AG04449 (cell line): ENCODE measurements around the gene NOP14.
"Not testable (repeated sequence)": the region's sequence is repeated elsewhere in the genome, so short reads cannot be mapped to it uniquely, and the experiment has no call there.

ENCODE experiments used
- CTCF ChIA-PET: fragments of 350-600 bp; formaldehyde crosslinking; extraction: SDS; loops from one replicate; lab custom pipeline; 2021; ENCODE audit warnings: antibody characterized with exemption; lab: Yijun Ruan, JAX
- POLR2A ChIA-PET: fragments of 400-600, 350-600 bp; formaldehyde crosslinking; extraction: SDS; loops from one replicate; lab custom pipeline; 2020; ENCODE audit warnings: antibody characterized with exemption, inconsistent platforms; lab: Yijun Ruan, JAX
- DNase-seq: peaks from one replicate; pipeline ENCODE4 v3.0.0-alpha.2; 2010; ENCODE audit warnings: low read depth, low spot score
- H3K4me3 ChIP-seq: 2 replicates; pipeline ENCODE4 v1.5.1; 2011; ENCODE audit warnings: low read depth, mild to moderate bottlenecking, control low read depth, low read length
- TF ChIP-seq, protein P1 (sequence below): IDR thresholded peaks from one replicate; pipeline ENCODE4 v1.5.1; 2011; ENCODE audit warnings: mild to moderate bottlenecking, moderate library complexity, low read length, control low read depth, inconsistent platforms; ENCODE audit not compliant: insufficient read depth; ENCODE audit errors: missing control alignments

NOP14 gene

DNA sequence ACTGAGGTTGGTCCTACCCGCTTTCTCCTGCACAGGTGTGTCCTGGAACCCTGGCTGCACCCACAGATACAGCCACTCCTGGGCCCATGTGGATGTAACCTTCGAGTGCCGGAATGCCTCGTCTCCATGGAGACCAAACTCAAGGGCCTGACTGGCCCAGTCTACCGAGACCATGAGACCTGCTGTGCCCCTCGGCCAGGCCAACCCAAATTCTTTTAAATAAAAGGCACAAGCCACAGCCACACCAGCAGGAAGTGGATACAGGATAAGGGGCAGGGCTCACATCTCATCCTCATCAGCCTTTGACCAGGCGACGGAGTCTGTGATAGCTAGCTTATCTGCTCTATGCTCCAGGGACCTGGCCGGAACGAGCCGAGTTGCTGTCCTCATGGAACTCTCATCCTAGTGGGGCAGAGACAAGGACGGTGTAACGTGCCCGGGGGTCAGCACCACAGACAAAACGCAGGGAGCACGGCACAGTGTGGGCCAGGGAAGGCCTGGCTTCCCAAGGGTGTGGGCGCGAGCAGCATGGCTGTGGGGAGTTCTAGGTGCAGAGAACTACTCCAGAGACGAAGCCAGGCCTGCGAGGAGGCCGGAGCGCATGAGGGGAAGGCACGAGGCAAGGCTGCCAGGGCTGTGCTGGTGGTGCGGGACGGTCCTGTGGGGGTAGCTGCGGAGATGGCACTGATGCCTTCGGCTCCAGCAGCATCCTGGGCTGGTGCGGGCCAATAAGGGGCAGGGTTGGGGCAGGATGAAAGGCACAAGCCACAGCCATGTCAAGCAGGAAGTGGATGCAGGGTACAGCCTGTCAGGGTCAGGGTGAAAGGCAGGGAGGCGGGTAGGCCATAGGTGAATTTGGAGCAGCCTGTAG, 22.7 kb downstream of the NOP14 start:
- CTCF ChIA-PET, result interaction anchor here (1.1 kb wide), 1 partner anchor 177 kb away, joined by 4 read pairs; no protein-coding TSS in a partner anchor
- DNase-seq, result no peak
- no peak overlapping the region for H3K4me3 ChIP-seq
- POLR2A ChIA-PET, result no interaction called here
- TF ChIP-seq, protein P1, sequence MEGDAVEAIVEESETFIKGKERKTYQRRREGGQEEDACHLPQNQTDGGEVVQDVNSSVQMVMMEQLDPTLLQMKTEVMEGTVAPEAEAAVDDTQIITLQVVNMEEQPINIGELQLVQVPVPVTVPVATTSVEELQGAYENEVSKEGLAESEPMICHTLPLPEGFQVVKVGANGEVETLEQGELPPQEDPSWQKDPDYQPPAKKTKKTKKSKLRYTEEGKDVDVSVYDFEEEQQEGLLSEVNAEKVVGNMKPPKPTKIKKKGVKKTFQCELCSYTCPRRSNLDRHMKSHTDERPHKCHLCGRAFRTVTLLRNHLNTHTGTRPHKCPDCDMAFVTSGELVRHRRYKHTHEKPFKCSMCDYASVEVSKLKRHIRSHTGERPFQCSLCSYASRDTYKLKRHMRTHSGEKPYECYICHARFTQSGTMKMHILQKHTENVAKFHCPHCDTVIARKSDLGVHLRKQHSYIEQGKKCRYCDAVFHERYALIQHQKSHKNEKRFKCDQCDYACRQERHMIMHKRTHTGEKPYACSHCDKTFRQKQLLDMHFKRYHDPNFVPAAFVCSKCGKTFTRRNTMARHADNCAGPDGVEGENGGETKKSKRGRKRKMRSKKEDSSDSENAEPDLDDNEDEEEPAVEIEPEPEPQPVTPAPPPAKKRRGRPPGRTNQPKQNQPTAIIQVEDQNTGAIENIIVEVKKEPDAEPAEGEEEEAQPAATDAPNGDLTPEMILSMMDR, result no peak

- no peak overlapping the region for H3K4me3 ChIP-seq
- POLR2A ChIA-PET, result interaction anchor here (0.6 kb wide), 2 partner anchors 27 to 101 kb away, joined by 3 read pairs; no protein-coding TSS in a partner anchor
- TF ChIP-seq, protein P1, result no peak
- DNase-seq, result no peak
- CTCF ChIA-PET, result interaction anchor here (3.0 kb wide), 1 partner anchor 9 kb away, joined by 14 read pairs; no protein-coding TSS in a partner anchor
Measured at GRCh38 chr4:2939383-2940243, 23.6 kb downstream of the NOP14 start.

- POLR2A ChIA-PET, result interaction anchor here (0.6 kb wide), 1 partner anchor 102 kb away, joined by 3 read pairs; no protein-coding TSS in a partner anchor
- CTCF ChIA-PET, result interaction anchor here (1.2 to 3.0 kb wide), 4 partner anchors 10 to 23 kb away, joined by 3 to 14 read pairs (median 4); no protein-coding TSS in a partner anchor
- no peak for DNase-seq
- H3K4me3 ChIP-seq, result no peak overlapping the region
- TF ChIP-seq, protein P1, result no peak
Measured at GRCh38 chr4:2938906-2939305, 24.3 kb downstream of the NOP14 start.

DNA sequence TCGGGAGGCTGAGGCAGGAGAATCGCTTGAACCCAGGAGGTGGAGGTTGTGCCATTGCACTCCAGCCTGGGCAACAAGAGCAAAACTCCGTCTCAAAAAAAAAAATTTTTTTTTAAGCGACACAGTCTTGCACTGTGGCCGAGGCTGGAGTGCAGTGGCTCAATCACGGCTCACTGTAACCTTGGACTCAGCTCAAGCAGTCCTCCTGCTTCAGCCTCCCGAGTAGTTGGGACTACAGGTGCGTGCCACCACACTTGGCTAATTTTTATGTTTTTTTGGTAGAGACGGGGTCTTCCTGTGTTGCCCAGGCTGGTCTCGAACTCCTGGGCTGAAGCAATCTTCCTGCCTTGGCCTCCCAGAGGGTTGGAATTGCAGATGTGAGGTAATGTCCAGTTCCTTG, 24.8 kb downstream of the NOP14 start:
- CTCF ChIA-PET, result interaction anchor here (0.7 to 3.0 kb wide), 5 partner anchors 10 to 74 kb away, joined by 3 to 14 read pairs (median 3); no protein-coding TSS in a partner anchor
- DNase-seq, H3K4me3 ChIP-seq, POLR2A ChIA-PET: not testable (repeated sequence)

DNA sequence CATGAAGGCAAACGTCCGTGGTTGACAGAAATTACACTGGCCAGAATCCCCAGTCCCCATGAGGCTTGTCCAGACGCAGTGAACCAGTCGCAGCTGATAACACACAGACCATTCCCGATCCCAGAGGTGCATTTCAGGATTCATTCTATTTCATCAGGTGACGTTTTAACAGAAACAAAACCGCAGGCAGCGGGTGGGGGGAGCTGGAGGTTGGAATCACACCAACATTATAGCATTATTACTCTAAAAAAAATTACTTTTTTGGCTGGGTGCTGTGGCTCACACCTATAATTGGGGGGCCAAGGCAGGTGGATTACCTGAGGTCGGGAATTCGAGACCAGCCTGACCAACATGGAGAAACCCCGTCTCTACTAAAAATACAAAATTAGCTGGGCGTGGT, 25.2 kb downstream of the NOP14 start:
- ChIA-PET POLR2A (no interaction called here), CTCF (interaction anchor here (0.7 to 3.0 kb wide), 6 partner anchors 11 to 99 kb away, joined by 3 to 14 read pairs (median 4); no protein-coding TSS in a partner anchor)
- TF ChIP-seq, protein P1, result no peak
- no peak for DNase-seq
- no peak overlapping the region for H3K4me3 ChIP-seq

DNA sequence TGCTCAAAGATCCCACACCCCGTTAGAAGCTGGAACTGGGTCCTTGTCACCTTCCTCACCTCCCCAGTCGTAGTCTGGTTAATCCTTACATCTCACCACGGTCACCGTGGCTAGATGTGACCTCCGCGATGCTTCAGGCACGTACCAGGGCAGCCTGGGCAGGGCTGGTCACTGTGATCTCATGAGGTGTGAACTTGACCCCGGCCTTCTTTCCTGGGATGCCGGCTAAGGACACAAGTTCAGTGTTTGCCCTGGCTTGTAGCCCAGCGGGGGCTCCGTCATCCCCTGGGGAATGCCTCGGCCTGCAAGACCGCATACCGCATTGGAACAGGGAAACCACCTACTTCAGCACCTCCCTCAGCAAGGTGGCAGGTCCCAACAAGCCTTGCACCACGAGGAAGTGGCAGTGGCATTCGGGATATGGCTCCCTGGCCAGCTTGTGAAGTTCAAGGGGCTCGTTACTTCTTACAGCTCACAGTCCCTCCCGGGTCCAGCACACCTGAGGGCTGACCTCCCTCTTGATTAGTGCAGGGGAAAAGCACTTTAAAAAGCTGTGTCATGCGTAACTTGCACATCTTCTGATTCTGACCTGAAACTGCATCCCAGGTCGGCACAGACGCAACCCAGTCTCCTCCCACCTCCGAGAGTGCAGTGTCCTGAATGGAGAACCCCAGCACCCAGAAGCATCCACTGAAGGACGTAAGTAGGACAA, 25.9 kb downstream of the NOP14 start:
- ChIA-PET CTCF (interaction anchor here (1.1 to 3.0 kb wide), 6 partner anchors 8 to 174 kb away, joined by 3 to 14 read pairs (median 5); no protein-coding TSS in a partner anchor), POLR2A (no interaction called here)
- TF ChIP-seq, protein P1, result no peak
- no peak for DNase-seq
- no peak overlapping the region; the same call in 1 of the 2 replicates for H3K4me3 ChIP-seq
